ENCODE results near the gene EMP1.
A peak's percentile ranks its signal among the peaks of the same experiment; 100 is the strongest.

EMP1 gene, protein sequence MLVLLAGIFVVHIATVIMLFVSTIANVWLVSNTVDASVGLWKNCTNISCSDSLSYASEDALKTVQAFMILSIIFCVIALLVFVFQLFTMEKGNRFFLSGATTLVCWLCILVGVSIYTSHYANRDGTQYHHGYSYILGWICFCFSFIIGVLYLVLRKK

DNA sequence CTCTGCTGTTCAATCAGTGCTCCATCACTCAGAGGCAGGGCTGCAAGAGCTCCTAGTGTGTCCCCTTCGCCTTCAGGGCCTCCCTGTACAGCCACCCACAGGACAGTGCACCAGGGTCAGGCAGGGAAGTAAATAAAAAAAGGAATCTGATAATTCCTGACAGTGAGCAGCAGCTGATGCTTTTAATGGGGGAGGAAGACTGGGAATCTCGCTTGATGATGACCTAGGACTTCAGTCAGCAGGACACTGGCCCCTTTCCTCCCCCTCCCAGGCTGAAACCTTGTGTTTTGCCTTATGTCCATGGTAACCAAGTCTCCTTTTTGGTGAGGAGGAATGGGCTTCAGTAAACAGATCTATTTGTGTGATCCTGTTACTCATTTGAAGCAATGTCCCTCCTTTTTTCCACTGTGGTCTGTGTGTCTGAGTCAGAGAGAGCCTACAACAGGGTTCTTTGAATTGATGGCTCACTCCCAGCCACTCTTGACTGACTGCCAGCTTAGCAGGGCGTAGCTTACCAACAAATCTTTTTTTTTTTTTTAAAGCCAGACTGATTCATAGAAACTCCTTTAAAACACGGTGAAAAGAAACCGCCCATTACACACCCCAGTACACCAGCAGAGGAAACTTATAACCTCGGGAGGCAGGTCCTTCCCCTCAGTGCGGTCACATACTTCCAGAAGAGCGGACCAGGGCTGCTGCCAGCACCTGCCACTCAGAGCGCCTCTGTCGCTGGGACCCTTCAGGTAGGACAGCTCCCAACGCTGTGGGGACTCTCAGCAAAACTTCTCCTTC is at the start of gene EMP1:
Gene EMP1, plus strand, starts transcription at position 597 of the 792 bp plus-strand sequence. CDS start 14,785 bp downstream, outside the sequence.
- DNase-seq (ENCODE audit: low read depth, low spot score): peak; percentile 40

DNA sequence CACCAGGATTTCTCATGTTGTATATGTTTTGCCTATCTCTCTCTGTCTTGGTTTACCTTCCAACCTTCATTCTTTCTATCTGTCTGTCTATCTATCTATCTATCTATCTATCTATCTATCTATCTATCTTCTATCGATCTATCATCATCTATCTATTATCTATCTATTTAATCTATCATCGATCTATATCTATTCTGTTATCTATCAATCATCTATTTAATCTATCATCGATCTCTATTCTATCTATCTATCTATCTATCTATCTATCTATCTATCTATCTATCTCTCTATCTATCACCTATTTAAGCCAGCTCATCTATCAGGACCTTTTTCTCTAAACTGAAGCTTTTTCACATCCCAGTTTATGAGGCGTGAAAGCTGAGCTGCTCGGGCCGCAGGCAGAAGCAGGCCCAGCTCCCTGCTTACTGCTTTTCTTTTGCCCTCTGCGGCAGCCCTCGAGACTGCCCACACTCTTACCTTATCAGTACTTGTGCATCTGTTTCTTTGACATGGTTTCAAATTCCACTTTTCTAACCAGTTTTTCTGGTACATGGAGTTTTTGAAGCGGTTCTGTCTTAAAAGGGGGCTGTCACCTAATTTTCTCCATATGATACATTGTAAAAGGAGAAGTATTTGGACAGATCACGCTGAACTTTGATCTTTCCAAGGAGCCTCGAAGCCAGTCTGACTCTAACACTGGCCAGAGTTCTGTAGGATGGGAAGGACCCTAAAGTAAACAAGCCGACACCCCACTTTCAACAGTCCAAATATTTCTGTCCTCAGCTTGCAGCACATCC is 48.6 kb upstream of the EMP1 start:
- DNase-seq (ENCODE audit: low read depth, low spot score): no peak

DNA sequence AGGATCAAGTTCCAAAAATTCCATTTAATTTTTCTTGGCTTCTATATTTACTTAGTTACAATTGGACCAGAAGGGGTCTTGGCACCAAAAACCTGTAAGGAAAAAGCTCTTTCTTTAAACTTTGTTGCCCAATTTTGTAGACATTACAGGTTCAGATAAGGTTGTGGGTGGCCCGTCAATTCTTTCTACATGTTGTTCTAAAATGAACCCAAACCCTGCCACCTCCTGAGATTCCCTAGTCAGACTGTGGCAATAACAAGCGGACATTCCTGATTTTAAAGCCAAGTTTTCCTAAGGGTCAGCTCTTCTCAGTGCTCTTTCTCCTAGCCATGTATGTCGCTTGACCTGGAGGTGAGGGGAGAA is 48.1 kb upstream of the EMP1 start:
- no peak for DNase-seq (ENCODE audit: low read depth, low spot score)

DNA sequence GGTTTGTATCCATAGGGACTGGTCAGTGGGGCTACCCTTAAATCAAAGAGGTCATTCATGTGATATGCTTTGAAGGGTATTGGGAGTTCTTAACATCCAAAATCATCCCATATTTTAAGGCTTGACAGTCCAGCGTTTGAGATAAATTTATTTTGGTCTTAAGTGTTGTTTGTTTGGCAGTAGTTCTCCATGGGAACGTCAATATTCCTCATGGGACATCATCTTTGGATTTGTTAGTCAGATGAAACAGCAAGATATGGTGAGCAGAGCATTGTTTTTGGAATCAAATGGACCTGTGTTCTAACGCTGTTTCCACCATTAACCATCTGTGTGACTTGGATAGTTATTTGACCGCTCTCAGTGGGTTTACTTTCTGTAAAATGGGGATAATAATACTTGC is 47.1 kb upstream of the EMP1 start:
- DNase-seq (ENCODE audit: low read depth, low spot score): no peak

DNA sequence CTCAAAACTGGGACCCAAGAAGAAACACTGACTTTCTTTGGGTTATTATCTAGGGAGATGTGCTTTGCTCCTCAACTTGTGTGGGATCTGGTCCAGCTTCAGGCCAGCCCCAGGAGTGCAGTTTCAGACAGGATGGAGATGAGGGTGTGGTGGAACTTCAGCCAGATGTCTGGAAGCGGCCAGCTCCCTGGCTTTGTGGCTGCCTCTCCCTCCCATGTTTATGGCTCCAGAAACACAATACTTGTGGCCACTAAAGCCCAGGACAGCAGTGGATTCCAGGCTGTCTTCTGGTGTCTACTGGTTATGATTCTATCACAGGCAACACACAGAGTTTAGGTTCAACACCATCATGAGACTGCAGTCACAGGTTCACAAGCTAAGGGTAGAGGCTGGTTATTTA is 44.2 kb upstream of the EMP1 start:
- DNase-seq (ENCODE audit: low read depth, low spot score): no peak

DNA sequence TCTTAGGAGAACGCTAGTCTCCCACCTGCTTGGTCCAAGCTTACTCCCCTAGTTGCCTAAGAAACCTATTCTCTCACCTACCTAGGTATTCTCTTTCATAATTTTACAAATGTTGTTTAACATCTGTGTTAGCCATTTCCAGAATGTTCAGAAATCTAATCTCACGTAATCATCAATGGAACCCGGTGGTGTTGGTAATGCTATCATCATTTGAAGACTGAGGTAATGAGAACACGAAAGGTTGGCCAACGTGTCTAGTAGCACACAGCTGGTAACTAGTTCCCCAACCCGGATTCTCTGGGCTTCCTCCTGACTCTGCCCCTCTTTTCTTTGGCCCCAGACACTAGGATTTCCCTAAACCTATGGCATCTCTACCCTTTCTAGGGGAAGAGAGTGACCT is 43.8 kb upstream of the EMP1 start:
- DNase-seq (ENCODE audit: low read depth, low spot score): no peak

DNA sequence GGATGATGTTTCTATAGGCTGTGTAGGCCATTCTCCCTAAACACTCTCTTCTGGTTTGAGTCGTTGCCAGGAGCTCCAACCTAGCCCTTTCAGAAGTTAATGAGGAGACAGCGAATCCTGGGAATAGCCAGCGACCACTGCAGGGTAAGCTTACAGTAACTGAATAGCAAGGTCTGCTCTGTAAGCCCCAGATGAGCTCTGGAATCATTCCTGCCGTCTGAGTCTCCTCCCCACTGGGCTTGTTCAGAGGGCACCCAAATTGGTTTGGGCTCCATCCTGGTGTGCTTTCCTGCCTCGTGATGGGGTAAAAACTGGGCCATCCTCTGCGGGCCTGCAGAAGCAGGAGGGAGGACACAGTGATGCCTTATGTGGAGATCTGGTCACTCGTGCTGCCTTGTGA is 43.3 kb upstream of the EMP1 start:
- no peak for DNase-seq (ENCODE audit: low read depth, low spot score)

DNA sequence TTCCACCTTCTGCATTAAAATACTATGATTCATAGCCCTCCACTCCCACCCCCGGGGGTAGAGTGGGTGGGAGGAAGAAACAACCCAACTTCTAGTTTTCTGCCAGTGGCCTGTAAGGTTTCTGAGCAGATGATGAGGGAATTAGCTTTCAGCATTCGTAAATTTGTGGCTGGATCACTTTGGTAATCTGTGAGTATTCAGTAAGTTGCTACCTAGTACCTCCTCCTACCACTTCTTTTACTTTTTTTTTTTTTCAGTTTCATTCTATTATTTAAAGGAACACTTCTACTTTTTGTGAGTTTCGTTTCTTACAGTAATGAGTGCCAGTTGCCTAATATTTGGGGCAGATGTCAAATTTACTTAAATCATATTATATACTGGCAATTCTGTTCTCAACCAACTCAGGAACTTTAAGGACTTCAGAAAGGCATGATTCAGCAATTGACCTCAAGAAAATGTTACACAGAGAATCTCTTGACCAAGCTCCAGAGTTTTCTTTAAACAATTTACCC is 42.4 kb upstream of the EMP1 start:
- DNase-seq (ENCODE audit: low read depth, low spot score): no peak

DNA sequence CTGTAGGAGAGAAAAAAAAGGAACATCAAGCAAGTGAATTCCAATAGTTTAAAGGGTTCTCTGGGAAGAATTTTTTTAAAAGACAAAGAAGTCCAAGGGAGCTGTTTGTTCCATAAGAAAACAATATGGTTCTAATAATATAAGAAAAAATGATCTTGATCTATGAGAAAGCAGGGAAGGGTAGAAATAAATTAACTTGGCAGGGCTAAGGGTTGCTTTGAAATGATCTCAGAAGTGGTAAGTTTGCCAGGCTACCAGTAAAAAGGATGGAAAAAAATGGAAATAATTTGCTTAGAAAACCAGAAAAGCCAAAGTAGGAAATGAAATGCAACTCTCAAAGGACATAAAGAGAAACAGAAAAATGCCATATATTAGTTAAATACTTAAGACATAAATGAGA is 41.7 kb upstream of the EMP1 start:
- DNase-seq (ENCODE audit: low read depth, low spot score): no peak

DNA sequence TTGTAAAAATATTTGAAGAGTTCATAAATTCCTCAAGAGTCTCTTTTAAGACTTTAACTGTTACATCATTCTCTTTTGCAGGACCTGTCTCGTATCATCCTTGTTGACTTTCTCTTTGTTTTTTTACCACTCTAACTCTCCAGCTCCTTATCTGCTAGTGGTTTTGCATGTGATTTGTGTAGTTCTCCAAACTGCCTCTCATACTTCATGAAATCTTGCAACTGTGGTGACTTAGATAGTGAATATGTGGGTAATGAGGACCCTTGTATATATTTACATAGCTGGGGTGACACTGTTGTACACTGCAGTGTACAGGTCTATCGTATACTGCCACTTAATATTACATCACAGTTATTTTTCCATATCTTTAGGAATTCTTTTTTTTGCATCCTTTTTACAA is 40.2 kb upstream of the EMP1 start:
- no peak for DNase-seq (ENCODE audit: low read depth, low spot score)

DNA sequence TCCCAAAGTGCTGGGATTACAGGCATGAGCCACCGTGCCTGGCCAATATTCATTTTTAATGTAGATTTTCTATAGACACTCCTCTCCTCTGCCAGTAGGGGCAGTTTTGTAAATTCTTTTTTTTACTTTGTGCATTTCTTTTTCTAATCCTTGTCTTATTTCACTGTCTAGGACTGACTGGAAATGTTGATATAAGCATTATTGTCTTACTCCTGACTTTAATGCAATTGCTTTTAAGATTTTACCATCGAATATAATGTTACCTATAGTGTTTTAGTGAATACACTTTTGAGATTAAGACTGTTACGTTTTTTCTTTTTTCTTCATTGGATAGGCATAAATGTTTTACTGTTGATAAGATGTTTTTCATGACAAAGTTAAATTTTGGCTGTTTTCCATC is 35.4 kb upstream of the EMP1 start:
- no peak for DNase-seq (ENCODE audit: low read depth, low spot score)

DNA sequence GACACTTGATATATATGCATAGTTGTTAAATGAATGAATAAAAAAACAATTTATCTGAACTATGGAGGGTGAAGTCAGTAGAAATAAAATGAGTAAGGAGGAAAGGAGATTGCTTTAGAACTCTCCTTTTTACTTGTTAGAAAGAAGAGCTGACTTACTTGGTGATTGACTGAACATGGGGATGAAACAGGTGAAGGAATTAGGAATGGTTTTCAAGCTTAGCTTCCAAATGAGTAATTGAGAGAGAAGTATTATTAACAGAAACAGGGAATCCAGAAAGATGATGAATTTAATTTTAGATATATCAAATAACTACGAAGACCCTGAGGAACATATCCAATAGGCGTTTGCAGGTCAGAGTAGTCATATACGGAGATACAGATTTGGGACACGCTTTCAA is 33.6 kb upstream of the EMP1 start:
- no peak for DNase-seq (ENCODE audit: low read depth, low spot score)

DNA sequence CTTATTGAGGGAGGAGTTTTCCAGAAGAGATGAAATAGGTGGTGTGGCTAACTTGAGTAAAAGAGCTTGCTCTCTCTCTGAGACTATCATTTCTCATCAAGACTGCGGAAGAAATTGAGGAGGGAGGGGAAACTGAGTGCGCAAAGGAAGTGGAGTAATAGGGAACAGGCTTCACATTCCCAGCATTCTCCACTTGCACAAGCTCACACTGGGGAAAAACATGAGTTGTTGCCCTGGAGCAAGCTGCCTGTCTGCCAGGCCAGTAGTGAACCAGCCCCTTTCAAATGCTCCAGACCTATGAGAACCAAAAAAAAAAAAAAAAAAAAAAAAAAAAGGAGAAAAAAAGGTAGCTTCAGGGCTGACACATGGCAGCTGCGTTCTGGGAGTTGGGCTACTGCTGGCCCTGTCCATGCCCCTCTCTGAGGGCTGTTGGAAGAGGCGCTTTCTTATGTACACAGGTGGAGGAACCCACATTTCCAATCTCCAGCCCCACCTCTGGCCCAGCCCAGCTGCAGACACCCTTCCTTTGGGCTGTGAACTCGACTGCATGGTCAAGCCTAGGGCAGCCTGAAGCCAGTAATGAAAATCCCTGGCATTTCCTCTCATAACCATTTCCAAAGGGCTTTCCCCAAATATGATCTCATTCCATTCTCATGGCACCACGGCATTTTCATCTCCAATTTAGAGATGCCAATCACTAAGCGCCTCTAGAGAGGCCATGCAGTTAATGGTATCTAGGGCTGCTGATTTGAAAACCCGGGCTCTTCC is 32.5 kb upstream of the EMP1 start:
- no peak for DNase-seq (ENCODE audit: low read depth, low spot score)

DNA sequence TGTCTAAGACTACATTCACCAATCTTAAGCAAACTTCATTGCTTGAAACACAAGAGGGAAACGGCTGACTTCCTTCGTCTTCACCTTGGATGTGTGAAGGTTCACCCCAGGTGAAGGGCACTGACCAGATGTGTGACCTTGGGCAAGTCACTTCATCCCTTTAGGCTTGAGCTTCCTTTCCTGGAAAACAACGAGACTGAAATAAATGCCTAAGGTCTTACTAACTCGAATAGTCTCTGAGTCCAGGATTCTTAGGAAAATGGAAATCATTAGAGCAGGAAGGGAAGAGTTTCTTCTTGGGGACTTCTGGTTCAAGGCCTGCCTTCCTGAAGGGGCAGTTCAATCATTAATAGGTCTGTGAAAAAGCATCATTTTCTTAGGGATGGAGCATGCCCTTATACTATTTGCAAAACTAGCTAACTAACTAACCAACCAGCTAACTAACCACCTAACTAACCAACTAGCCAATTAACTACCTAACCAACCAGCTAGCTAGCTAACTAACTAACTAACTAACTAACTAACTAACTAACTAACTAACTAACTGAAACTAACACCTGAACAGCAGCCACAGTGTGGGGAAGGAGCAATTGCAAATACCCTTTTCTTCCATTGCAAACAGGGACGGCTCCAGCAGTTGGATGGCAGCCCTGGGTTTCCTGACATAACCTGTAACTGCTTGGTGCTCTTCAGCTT is 31.5 kb upstream of the EMP1 start:
- DNase-seq (ENCODE audit: low read depth, low spot score): no peak

DNA sequence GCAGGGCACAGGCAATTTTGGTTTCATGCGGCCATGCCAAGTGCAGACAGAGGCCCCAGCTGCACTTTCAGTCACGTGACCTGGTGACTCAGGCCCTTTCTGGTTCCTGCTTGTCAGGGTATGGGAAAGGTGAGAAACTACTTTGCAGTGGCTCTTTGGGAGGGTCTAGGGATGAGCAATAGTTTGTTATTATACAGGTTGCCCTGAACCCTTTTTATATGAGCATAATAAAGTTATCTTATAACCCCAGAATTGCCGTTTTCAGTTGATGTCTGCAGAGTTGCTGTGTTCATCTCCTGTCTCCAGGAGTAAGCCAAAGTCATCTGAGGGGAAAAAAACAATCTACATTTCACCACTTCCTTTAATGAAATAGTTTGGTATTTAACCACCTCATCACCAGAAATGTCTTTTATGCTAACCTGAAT is 30.9 kb upstream of the EMP1 start:
- DNase-seq (ENCODE audit: low read depth, low spot score): peak; percentile 31

DNA sequence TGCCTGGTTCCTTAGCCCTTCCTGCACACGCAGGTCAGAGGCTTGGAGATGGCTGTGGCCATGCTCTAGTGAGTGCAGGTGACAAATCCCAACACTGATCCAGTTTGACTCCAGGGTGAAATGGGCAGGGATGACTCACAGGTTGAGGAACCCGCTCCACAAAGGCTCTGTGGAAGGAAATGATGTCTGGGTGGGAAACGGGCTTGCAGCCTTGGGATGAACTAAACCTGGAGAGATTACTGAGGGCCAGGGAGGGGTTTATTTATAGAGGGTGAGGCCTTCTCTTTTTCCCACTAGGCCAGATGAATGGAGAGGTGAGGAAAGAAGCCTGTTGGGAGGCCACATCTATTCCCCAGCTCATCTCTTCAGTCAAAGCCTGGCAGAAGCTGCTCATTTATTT is 29.3 kb upstream of the EMP1 start:
- no peak for DNase-seq (ENCODE audit: low read depth, low spot score)

DNA sequence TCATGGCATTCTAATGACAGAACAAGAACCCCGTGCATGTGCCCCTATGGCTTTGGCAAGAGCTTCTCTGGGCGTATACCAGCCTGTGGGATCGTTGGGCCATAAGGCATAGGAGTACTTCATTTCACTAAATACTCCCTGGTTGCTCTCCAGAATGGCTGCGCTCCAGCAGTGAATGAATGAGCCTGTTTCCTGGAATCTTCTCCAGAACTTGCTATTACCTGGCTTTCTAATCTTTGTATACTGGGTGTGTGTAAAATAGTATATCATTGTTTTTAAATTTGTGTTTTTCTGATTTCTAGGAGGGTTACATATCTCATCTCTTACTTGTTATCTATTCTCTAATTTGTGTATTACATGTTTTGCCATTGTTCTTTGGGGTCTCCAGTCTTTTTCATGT is 28.6 kb upstream of the EMP1 start:
- DNase-seq (ENCODE audit: low read depth, low spot score): no peak

DNA sequence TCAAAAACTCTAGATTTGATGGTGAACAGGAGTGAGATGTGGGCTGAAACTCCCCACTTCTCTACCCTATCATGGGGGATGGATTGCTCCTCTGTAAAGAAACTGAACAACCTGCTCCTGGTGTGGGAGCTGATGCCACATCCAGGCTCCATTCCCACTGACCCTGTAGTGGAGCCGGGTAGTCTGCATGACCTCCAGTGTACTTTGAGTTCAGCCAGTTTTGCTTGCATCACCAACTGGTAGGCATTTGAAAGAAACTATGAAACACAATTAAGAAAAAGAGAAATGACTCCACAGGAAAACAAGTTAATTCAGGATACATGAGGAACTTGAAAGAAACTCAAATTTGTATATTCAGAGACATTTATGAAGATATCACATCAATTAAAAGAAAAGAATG is 27.3 kb upstream of the EMP1 start:
- no peak for DNase-seq (ENCODE audit: low read depth, low spot score)

DNA sequence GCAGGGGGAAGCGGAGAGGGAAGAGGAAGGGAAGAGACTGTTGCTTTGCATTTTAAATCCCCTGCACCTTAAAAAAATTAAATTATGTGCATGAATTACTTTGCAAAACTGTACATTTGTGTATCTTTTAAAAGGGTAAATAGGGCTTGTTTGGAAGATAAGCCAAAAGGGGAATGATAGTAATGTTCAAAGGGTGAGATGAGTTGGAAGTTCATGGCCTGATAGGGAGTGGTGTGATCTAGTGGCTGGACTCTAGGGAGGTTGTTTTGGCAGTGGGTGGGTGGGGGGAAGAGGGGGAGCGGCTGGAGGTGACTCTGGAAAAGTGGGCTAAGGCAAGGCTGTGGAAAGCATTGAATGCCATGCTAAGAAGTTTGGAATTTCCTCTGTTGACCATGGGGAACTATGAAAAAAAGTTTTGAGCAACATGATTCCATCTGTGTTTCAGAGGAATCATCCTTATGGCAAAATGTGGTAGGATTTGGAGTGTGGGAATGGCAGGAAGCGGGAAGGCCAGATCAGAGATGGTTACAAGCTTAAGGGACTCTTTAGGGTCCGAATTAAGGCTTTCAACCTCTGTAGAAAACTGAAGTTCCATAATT is 25.5 kb upstream of the EMP1 start:
- DNase-seq (ENCODE audit: low read depth, low spot score): no peak

DNA sequence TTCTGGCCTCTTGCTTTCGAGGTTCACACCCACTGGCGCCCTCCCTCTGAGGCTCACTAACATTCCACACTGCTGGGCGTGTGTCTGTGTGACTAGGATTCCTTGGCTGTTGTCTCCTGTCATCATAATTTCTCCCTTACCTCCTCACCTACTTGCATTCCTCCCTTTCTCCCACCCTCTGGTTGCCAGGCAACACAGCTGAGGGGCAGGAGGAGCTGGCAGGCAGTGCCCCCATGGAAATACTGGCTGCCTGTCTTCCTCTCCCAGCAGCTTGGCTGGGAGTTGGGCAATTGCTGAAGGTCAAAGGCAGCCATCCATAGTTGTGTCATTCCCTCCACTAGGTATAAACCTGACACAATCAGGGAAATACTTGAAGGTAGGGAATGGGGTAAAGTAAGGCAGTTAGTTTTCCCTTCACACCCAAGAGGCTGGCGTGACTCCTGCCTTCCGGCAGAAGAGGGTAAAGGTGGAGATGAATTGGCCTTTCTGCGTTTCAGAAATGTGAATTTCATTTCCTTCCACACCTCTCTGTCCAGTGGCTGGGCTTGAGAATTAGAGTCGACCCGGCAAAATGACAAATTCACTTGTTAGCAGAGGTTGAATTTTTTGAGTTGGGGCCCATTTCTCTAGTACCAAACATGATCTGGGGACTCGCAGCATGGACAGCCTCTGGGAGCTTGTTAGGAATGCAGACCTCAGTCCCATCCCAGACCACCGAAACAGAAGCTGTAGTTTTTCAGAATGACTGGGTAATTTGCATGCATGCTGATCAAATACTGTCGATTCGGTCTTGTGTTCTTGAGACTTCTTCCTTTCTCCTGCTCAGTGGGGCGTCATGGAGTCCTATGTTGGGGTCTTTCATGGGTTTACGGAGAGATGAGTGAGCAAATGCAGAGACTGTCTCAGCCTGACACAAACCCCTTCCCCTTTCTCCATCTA is 24.3 kb upstream of the EMP1 start:
- no peak for DNase-seq (ENCODE audit: low read depth, low spot score)
